Neutrophil (primary cell): ENCODE measurements around the gene GARIN6.

ENCODE experiments used
- H3K27ac ChIP-seq: fragments of 200-600 bp; sonication (generic); 2 replicates; pipeline ENCODE4 v1.5.1; 2016; ENCODE audit warnings: mild to moderate bottlenecking, moderate library complexity
- H3K27me3 ChIP-seq: fragments of 200-600 bp; sonication (generic); 2 replicates; pipeline ENCODE4 v1.6.0; 2016; ENCODE audit warnings: mild to moderate bottlenecking
- H3K36me3 ChIP-seq: fragments of 200-600 bp; sonication (generic); 2 replicates; pipeline ENCODE4 v1.5.1; 2017
- H3K4me1 ChIP-seq, 2 experiments: fragments of 200-600 bp in 1 of 2; sonication (generic) in 1 of 2; 1 replicate in 1 of 2; 2 replicates in 1 of 2; pipeline versions ENCODE4 v1.5.1 to v1.6.1; 2013 to 2016; ENCODE audit warnings: low read depth in 1 of 2, low read length in 1 of 2, mild to moderate bottlenecking in 1 of 2, moderate library complexity in 1 of 2; ENCODE audit not compliant: control insufficient read depth in 1 of 2, insufficient read depth in 1 of 2
- H3K4me3 ChIP-seq, 2 experiments: fragments of 200-600 bp in 1 of 2; sonication (generic) in 1 of 2; 1 replicate in 1 of 2; 2 replicates in 1 of 2; pipeline ENCODE4 v1.5.1; 2013 to 2016; ENCODE audit warnings: low read depth in 1 of 2, low read length in 1 of 2, mild to moderate bottlenecking in 1 of 2, moderate library complexity in 1 of 2
- H3K9me3 ChIP-seq: fragments of 200-600 bp; sonication (generic); 2 replicates; pipeline ENCODE4 v1.5.1; 2016
- TF ChIP-seq, protein P1 (sequence below): fragments of 200-600 bp; sonication (generic); IDR thresholded peaks from 2 replicates; pipeline ENCODE4 v1.5.1; 2016; ENCODE audit warnings: antibody characterized with exemption

The GARIN6 gene

DNA sequence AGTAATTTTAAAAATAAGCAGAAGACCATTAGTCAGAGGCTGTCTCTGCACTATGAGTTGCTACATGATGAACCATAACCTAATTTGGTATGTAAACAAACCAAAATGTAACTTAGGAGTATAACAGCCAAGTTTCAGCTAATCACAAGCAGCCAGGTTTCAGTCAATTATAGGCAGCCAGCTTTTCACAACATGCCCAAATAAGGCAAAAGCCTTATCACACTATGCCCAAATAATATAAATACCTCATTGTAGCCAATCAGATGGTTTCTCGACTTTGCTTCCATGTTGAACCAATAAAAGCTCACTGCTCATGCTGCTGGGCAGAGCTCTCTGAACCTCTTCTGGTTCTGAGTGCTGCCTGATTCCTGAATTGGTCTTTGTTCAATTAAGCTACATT lies 38.6 kb downstream of the GARIN6 start:
- H3K27ac ChIP-seq = no peak overlapping the region
- H3K4me3 ChIP-seq = no peak overlapping the region
- no peaks in the 10 kb centered on the region for H3K4me1 ChIP-seq
- H3K9me3 ChIP-seq = no peaks in the 10 kb centered on the region
- TF ChIP-seq, protein P1, sequence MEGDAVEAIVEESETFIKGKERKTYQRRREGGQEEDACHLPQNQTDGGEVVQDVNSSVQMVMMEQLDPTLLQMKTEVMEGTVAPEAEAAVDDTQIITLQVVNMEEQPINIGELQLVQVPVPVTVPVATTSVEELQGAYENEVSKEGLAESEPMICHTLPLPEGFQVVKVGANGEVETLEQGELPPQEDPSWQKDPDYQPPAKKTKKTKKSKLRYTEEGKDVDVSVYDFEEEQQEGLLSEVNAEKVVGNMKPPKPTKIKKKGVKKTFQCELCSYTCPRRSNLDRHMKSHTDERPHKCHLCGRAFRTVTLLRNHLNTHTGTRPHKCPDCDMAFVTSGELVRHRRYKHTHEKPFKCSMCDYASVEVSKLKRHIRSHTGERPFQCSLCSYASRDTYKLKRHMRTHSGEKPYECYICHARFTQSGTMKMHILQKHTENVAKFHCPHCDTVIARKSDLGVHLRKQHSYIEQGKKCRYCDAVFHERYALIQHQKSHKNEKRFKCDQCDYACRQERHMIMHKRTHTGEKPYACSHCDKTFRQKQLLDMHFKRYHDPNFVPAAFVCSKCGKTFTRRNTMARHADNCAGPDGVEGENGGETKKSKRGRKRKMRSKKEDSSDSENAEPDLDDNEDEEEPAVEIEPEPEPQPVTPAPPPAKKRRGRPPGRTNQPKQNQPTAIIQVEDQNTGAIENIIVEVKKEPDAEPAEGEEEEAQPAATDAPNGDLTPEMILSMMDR = no peak
- no peaks in the 10 kb centered on the region for H3K27me3 ChIP-seq
- H3K36me3 ChIP-seq = no peaks in the 10 kb centered on the region

DNA sequence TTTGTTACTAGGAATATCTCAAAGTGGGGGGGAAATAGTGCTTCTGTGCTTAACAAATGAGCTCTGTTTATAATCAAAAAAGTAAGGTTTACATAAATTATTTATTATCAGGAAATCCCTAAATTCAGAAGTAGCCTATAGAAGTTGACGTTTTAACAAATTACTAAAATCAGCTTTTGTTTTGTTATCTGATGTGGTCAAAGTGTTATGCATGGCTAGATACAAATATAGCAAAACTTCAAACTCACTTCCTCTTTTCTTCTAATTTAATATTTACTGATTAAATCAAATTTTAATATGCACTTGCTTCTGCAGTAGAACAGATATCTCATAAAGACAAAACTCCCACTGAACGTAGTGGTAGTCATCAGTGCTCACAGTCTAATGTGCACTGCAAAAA lies 47.5 kb downstream of the GARIN6 start:
- no peaks in the 10 kb centered on the region for H3K4me1 ChIP-seq
- no peak overlapping the region for H3K27ac ChIP-seq
- H3K36me3 ChIP-seq = no peaks in the 10 kb centered on the region
- H3K27me3 ChIP-seq = no peaks in the 10 kb centered on the region
- TF ChIP-seq, protein P1 = no peak
- H3K4me3 ChIP-seq = no peak overlapping the region
- H3K9me3 ChIP-seq = no peaks in the 10 kb centered on the region
